HepG2 (cell line): ENCODE data around the gene CNTNAP1. TPM values are rescaled to one million over a fixed set of nuclear protein-coding genes. Genes with fewer than 3 reads are reported as not detected.

Source experiments
- ARID4A ChIP-seq: sonication (generic); formaldehyde crosslinking; IDR thresholded peaks from 2 replicates; pipeline ENCODE4 v1.5.0; 2020; ENCODE audit warnings: mild to moderate bottlenecking, missing genetic modification reagents, borderline replicate concordance
- ATF5 ChIP-seq: sonication (generic); formaldehyde crosslinking; IDR thresholded peaks from 2 replicates; pipeline ENCODE4 v1.4.0; 2020; ENCODE audit warnings: mild to moderate bottlenecking, low read depth, missing genetic modification reagents
- ATF7-NPFF ChIP-seq: sonication (generic); formaldehyde crosslinking; IDR thresholded peaks from 2 replicates; pipeline ENCODE4 v1.8.1; 2023; ENCODE audit warnings: mild to moderate bottlenecking, low read depth, missing genetic modification reagents, moderate library complexity
- DZIP1 ChIP-seq: sonication (generic); formaldehyde crosslinking; IDR thresholded peaks from 2 replicates; pipeline ENCODE4 v1.5.0; 2020; ENCODE audit warnings: mild to moderate bottlenecking, missing genetic modification reagents
- GABPB1 ChIP-seq: IDR thresholded peaks from 2 replicates; pipeline ENCODE4 v1.6.1; 2016; ENCODE audit warnings: mild to moderate bottlenecking, missing genetic modification reagents, moderate library complexity, missing compliant biosample characterization
- GATAD2A ChIP-seq: IDR thresholded peaks from 2 replicates; pipeline ENCODE4 v1.6.1; 2016
- KLF6 ChIP-seq: IDR thresholded peaks from 2 replicates; pipeline ENCODE4 v1.8.0; 2016; ENCODE audit warnings: missing biosample characterization, missing genetic modification reagents
- MYPOP ChIP-seq: sonication (generic); formaldehyde crosslinking; IDR thresholded peaks from 2 replicates; pipeline ENCODE4 v1.8.1; 2023; ENCODE audit warnings: mild to moderate bottlenecking, moderate library complexity, missing genetic modification reagents
- NFATC3 ChIP-seq: sonication (generic); formaldehyde crosslinking; IDR thresholded peaks from 2 replicates; pipeline ENCODE4 v1.5.1; 2020; ENCODE audit warnings: mild to moderate bottlenecking, missing genetic modification reagents
- NFKB2 ChIP-seq: sonication (generic); formaldehyde crosslinking; IDR thresholded peaks from 2 replicates; pipeline ENCODE4 v1.4.0; 2020; ENCODE audit warnings: missing genetic modification reagents, borderline replicate concordance
- NONO ChIP-seq, 2 experiments: fragments of 450-650 bp in 1 of 2; sonication (generic) in 1 of 2; formaldehyde crosslinking in 1 of 2; IDR thresholded peaks in 1 of 2; conservative IDR thresholded peaks in 1 of 2; 2 replicates each; pipeline versions ENCODE4 v1.6.1 to v1.8.0; 2017 to 2022; ENCODE audit warnings: mild to moderate bottlenecking in 1 of 2, missing genetic modification reagents in 1 of 2, moderate library complexity in 1 of 2
- SNAPC2 ChIP-seq: sonication (generic); formaldehyde crosslinking; IDR thresholded peaks from 2 replicates; pipeline ENCODE4 v1.8.1; 2022; ENCODE audit warnings: mild to moderate bottlenecking, missing genetic modification reagents
- SOX5 ChIP-seq: IDR thresholded peaks from 2 replicates; pipeline ENCODE4 v1.6.1; 2016; ENCODE audit warnings: borderline replicate concordance
- THRA ChIP-seq: sonication (generic); formaldehyde crosslinking; IDR thresholded peaks from 2 replicates; pipeline ENCODE4 v1.4.0; 2020; ENCODE audit warnings: missing genetic modification reagents, borderline replicate concordance
- TOPORS ChIP-seq: sonication (generic); formaldehyde crosslinking; IDR thresholded peaks from 2 replicates; pipeline ENCODE4 v1.8.0; 2023; ENCODE audit warnings: mild to moderate bottlenecking, missing genetic modification reagents
- ZNF350 ChIP-seq: sonication (generic); formaldehyde crosslinking; IDR thresholded peaks from 2 replicates; pipeline ENCODE4 v1.4.0; 2020; ENCODE audit warnings: mild to moderate bottlenecking, low read depth, missing genetic modification reagents, borderline replicate concordance
- ZNF598 ChIP-seq: sonication (generic); formaldehyde crosslinking; IDR thresholded peaks from 2 replicates; pipeline ENCODE4 v1.5.1; 2020; ENCODE audit warnings: mild to moderate bottlenecking, missing genetic modification reagents, borderline replicate concordance
- ZNF615 ChIP-seq: sonication (generic); formaldehyde crosslinking; IDR thresholded peaks from 2 replicates; pipeline ENCODE4 v1.5.0; 2020; ENCODE audit warnings: mild to moderate bottlenecking, missing genetic modification reagents, borderline replicate concordance
- polyA plus RNA-seq, 8 experiments: library from polyadenylated mRNA; depleted of rRNA in 3 of 8; stranded (reverse) in 7 of 8; unstranded in 1 of 8; fragments of >200 nt; fragmentation: Illumina TruSeq in 4 of 8; extraction: Trizol in 4 of 8; gene quantifications; 2 replicates each; pipeline versions ENCODE4 v1.2.1 to v1.2.3, GENCODE V29; 2011 to 2016; ENCODE audit warnings: low read depth in 4 of 8, missing spikeins in 1 of 8, mixed read lengths in 1 of 8; ENCODE audit not compliant: insufficient read depth in 1 of 8
- total RNA-seq, 5 experiments: library from RNA; depleted of rRNA; stranded (reverse); fragments of >200 nt; fragmentation: Illumina TruSeq; extraction: Trizol; gene quantifications; 2 replicates each; pipeline ENCODE4 v1.2.3, GENCODE V29; 2016; ENCODE audit warnings: low read depth in 1 of 5

CNTNAP1 gene
- total and polyA plus RNA-seq, 2 of the 13 experiments (the other 11 are each of a cell fraction or from before 2014, with no cell fraction given), result 4.5 to 7.7 TPM

GRCh38 chr17:42682722-42683403 is 532 bp downstream of the CNTNAP1 start (continued):
- TF ChIP-seq ARID4A (CRISPR knock-in tag), result peak; percentile 79
- no peak; the same call in none of the 2 replicates for TF ChIP-seq ATF7-NPFF
- TF ChIP-seq THRA, result peak; percentile 30; the same call in 1 of the 2 replicates
- peak; percentile 51; the same call in 1 of the 2 replicates for TF ChIP-seq KLF6 (CRISPR knock-in tag)
- TF ChIP-seq ZNF615 (CRISPR knock-in tag), result no peak
- TF ChIP-seq ATF5 (CRISPR knock-in tag), result no peak
- 0 out of 2 replicates have a peak, but pooled peaks have one; percentile 30 for TF ChIP-seq NFATC3
- peak; percentile 65 for TF ChIP-seq MYPOP (CRISPR knock-in tag)
- 0 out of 2 replicates have a peak, but pooled peaks have one; percentile 12 for TF ChIP-seq GATAD2A
- TF ChIP-seq SNAPC2 (CRISPR knock-in tag), result 0 out of 2 replicates have a peak, but pooled peaks have one; percentile 43
- TF ChIP-seq GABPB1 (CRISPR knock-in tag), result peak; percentile 64; the same call in 1 of the 2 replicates
- TF ChIP-seq DZIP1, result peak; percentile 23; the same call in 1 of the 2 replicates
- no peak for TF ChIP-seq NONO (IDR thresholded peaks at IDR 0.05)
- peak; percentile 70; the same call in 1 of the 2 replicates for TF ChIP-seq NONO (CRISPR knock-in tag; conservative IDR thresholded peaks at IDR 0.05)
- peak; percentile 49; the same call in 1 of the 2 replicates for TF ChIP-seq NFKB2 (CRISPR knock-in tag)
- TF ChIP-seq TOPORS, result peak; percentile 75; the same call in 1 of the 2 replicates
- TF ChIP-seq ZNF598 (CRISPR knock-in tag), result peak; percentile 92; the same call in 1 of the 2 replicates
- TF ChIP-seq ZNF350 (CRISPR knock-in tag), result peak; percentile 59; the same call in 1 of the 2 replicates
- no peak for TF ChIP-seq SOX5 (CRISPR knock-in tag)
